Measurements from ENCODE around the gene TPSD1. TPM values are rescaled to one million over a fixed set of nuclear protein-coding genes. Genes with fewer than 3 reads are reported as not detected.
"Not testable (repeated sequence)": the region's sequence is repeated elsewhere in the genome, so short reads cannot be mapped to it uniquely, and the experiment has no call there.

Gene TPSD1
- total and polyA plus RNA-seq, 2 experiments from 2014 or later, result not detected

- DNase-seq, result no peak
- no peak for TF ChIP-seq EZH2phosphoT487 (IDR thresholded peaks at IDR 0.05; ENCODE audit: insufficient read depth, low read depth)
- no peak for TF ChIP-seq EZH2 (IDR thresholded peaks at IDR 0.05; ENCODE audit: insufficient read depth, poor library complexity, severe bottlenecking)
- no peak overlapping the region for H2AFZ ChIP-seq
- H3K9ac ChIP-seq, result no peak overlapping the region
- no peak overlapping the region for H3K4me2 ChIP-seq (ENCODE audit: unreplicated experiment)
- in situ Hi-C loops (cut with MboI), result no loop called here
- H3K4me1 ChIP-seq (ENCODE audit: insufficient read depth), result no peaks in the 10 kb centered on the region
- WGBS, 2 experiments (ENCODE audit: low coverage in 1 of 2, low lambda C conversion rate in 2 of 2, missing lambda C conversion rate in 2 of 2), result 53 to 54% methylated on average over 9 of the region's 9 CpGs
- no peaks in the 10 kb centered on the region for H3F3A ChIP-seq (ENCODE audit: insufficient read depth)
- no peaks in the 10 kb centered on the region for H3K36me3 ChIP-seq (ENCODE audit: low read depth)
- H3K4me3 ChIP-seq, result no peak overlapping the region
- no peak overlapping the region for H3K27ac ChIP-seq
- H3K9me3 ChIP-seq (ENCODE audit: low read depth), result no peaks in the 10 kb centered on the region
- H4K20me1 ChIP-seq (ENCODE audit: insufficient read depth), result no peaks in the 10 kb centered on the region
- H3K79me2 ChIP-seq (ENCODE audit: insufficient read depth), result no peaks in the 10 kb centered on the region
- no peaks in the 10 kb centered on the region for H3K9me2 ChIP-seq (ENCODE audit: insufficient read depth)
- no peaks in the 10 kb centered on the region for H3K27me3 ChIP-seq (replicated peaks; ENCODE audit: insufficient read depth)
These were observed 17.9 kb upstream of the TPSD1 start for GRCh38 chr16:1237990-1238389.

- H3F3A ChIP-seq (ENCODE audit: insufficient read depth); H4K20me1 ChIP-seq (ENCODE audit: insufficient read depth); H3K27me3 ChIP-seq (replicated peaks; ENCODE audit: insufficient read depth); H3K36me3 ChIP-seq (ENCODE audit: low read depth); DNase-seq; H3K4me1 ChIP-seq (ENCODE audit: insufficient read depth); in situ Hi-C loops (cut with MboI); H3K4me3 ChIP-seq; H3K4me2 ChIP-seq (ENCODE audit: unreplicated experiment); H2AFZ ChIP-seq; H3K9me3 ChIP-seq (ENCODE audit: low read depth); H3K9ac ChIP-seq; H3K9me2 ChIP-seq (ENCODE audit: insufficient read depth); H3K79me2 ChIP-seq (ENCODE audit: insufficient read depth); H3K27ac ChIP-seq: not testable (repeated sequence)
- WGBS, 2 experiments (ENCODE audit: low coverage in 1 of 2, low lambda C conversion rate in 2 of 2, missing lambda C conversion rate in 2 of 2), result 66 to 74% methylated on average over 9 to 10 of the region's 23 CpGs
These were observed 17.0 kb upstream of the TPSD1 start for GRCh38 chr16:1238909-1239308.

- H3K9ac ChIP-seq; H3K27me3 ChIP-seq (replicated peaks; ENCODE audit: insufficient read depth); H3K4me2 ChIP-seq (ENCODE audit: unreplicated experiment); H3K9me3 ChIP-seq (ENCODE audit: low read depth); H2AFZ ChIP-seq; H3K36me3 ChIP-seq (ENCODE audit: low read depth); H3K79me2 ChIP-seq (ENCODE audit: insufficient read depth); H4K20me1 ChIP-seq (ENCODE audit: insufficient read depth); H3F3A ChIP-seq (ENCODE audit: insufficient read depth); H3K27ac ChIP-seq; DNase-seq; in situ Hi-C loops (cut with MboI); H3K4me1 ChIP-seq (ENCODE audit: insufficient read depth); H3K4me3 ChIP-seq; H3K9me2 ChIP-seq (ENCODE audit: insufficient read depth): not testable (repeated sequence)
- 74 to 75% methylated on average over 3 to 8 of the region's 9 CpGs for WGBS, 2 experiments (ENCODE audit: low coverage in 1 of 2, low lambda C conversion rate in 2 of 2, missing lambda C conversion rate in 2 of 2)
These were observed 16.3 kb upstream of the TPSD1 start for GRCh38 chr16:1239575-1239974.

GRCh38 chr16:1240436-1240835 is 15.4 kb upstream of the TPSD1 start, which contains the start of gene TPSAB1:
TSS of gene TPSAB1 (plus strand) at chr16:1240705. CDS start at chr16:1240939, 234 bp downstream.
- H3K36me3 ChIP-seq (ENCODE audit: low read depth); DNase-seq; H3K4me3 ChIP-seq; in situ Hi-C loops (cut with MboI); H3K27ac ChIP-seq; H3K9ac ChIP-seq; H3K27me3 ChIP-seq (replicated peaks; ENCODE audit: insufficient read depth); H3K4me2 ChIP-seq (ENCODE audit: unreplicated experiment); H4K20me1 ChIP-seq (ENCODE audit: insufficient read depth); H3F3A ChIP-seq (ENCODE audit: insufficient read depth); H3K4me1 ChIP-seq (ENCODE audit: insufficient read depth); H3K79me2 ChIP-seq (ENCODE audit: insufficient read depth); H2AFZ ChIP-seq; H3K9me3 ChIP-seq (ENCODE audit: low read depth); H3K9me2 ChIP-seq (ENCODE audit: insufficient read depth): not testable (repeated sequence)
- WGBS, 2 experiments (ENCODE audit: low coverage in 1 of 2, low lambda C conversion rate in 2 of 2, missing lambda C conversion rate in 2 of 2), result 15 to 30% methylated on average over 2 to 5 of the region's 12 CpGs

- H3K27me3 ChIP-seq (replicated peaks; ENCODE audit: insufficient read depth); H4K20me1 ChIP-seq (ENCODE audit: insufficient read depth); H3K9me3 ChIP-seq (ENCODE audit: low read depth); H3F3A ChIP-seq (ENCODE audit: insufficient read depth); H3K9ac ChIP-seq; H3K4me2 ChIP-seq (ENCODE audit: unreplicated experiment); H3K4me3 ChIP-seq; DNase-seq; H2AFZ ChIP-seq; H3K79me2 ChIP-seq (ENCODE audit: insufficient read depth); H3K27ac ChIP-seq; H3K9me2 ChIP-seq (ENCODE audit: insufficient read depth); H3K4me1 ChIP-seq (ENCODE audit: insufficient read depth); H3K36me3 ChIP-seq (ENCODE audit: low read depth); in situ Hi-C loops (cut with MboI): not testable (repeated sequence)
- WGBS, 2 experiments (ENCODE audit: low coverage in 1 of 2, low lambda C conversion rate in 2 of 2, missing lambda C conversion rate in 2 of 2), result 87 to 100% methylated on average over 1 to 3 of the region's 15 CpGs
These were observed 14.8 kb upstream of the TPSD1 start for GRCh38 chr16:1241081-1241480.

- not testable (repeated sequence) for H4K20me1 ChIP-seq (ENCODE audit: insufficient read depth)
These were observed 12.5 kb upstream of the TPSD1 start for GRCh38 chr16:1243363-1243762.

GRCh38 chr16:1243907-1244850 is 11.7 kb upstream of the TPSD1 start:
- H3K9me2 ChIP-seq (ENCODE audit: insufficient read depth); H3K79me2 ChIP-seq (ENCODE audit: insufficient read depth); H3K9ac ChIP-seq; H3K4me2 ChIP-seq (ENCODE audit: unreplicated experiment); H3K9me3 ChIP-seq (ENCODE audit: low read depth); H3K4me1 ChIP-seq (ENCODE audit: insufficient read depth); H3F3A ChIP-seq (ENCODE audit: insufficient read depth); H4K20me1 ChIP-seq (ENCODE audit: insufficient read depth); H3K27me3 ChIP-seq (replicated peaks; ENCODE audit: insufficient read depth); H3K27ac ChIP-seq; H3K36me3 ChIP-seq (ENCODE audit: low read depth); DNase-seq; H2AFZ ChIP-seq; in situ Hi-C loops (cut with MboI); H3K4me3 ChIP-seq: not testable (repeated sequence)
- 51 to 54% methylated on average over 22 to 23 of the region's 32 CpGs for WGBS, 2 experiments (ENCODE audit: low coverage in 1 of 2, low lambda C conversion rate in 2 of 2, missing lambda C conversion rate in 2 of 2)

More at GRCh38 chr16:1243363-1243762, 12.5 kb upstream of the TPSD1 start:
- H3K9me3 ChIP-seq (ENCODE audit: low read depth); H3K79me2 ChIP-seq (ENCODE audit: insufficient read depth); H3K9ac ChIP-seq; H2AFZ ChIP-seq; H3K27ac ChIP-seq; in situ Hi-C loops (cut with MboI); H3K36me3 ChIP-seq (ENCODE audit: low read depth); H3K4me3 ChIP-seq; H3K9me2 ChIP-seq (ENCODE audit: insufficient read depth); DNase-seq; H3K27me3 ChIP-seq (replicated peaks; ENCODE audit: insufficient read depth); H3K4me1 ChIP-seq (ENCODE audit: insufficient read depth); H3K4me2 ChIP-seq (ENCODE audit: unreplicated experiment); H3F3A ChIP-seq (ENCODE audit: insufficient read depth): not testable (repeated sequence)
- 31 to 32% methylated on average over 7 to 8 of the region's 11 CpGs for WGBS, 2 experiments (ENCODE audit: low coverage in 1 of 2, low lambda C conversion rate in 2 of 2, missing lambda C conversion rate in 2 of 2)
